ENCODE data around the gene C14orf132.

C14orf132 gene

GRCh38 chr14:96062010-96062409 is 22.8 kb downstream of the C14orf132 start:
- TF ChIP-seq SIN3A (IDR thresholded peaks at IDR 0.05; ENCODE audit: borderline replicate concordance, insufficient read depth, low read length) = no peak
- TF ChIP-seq, protein P1, sequence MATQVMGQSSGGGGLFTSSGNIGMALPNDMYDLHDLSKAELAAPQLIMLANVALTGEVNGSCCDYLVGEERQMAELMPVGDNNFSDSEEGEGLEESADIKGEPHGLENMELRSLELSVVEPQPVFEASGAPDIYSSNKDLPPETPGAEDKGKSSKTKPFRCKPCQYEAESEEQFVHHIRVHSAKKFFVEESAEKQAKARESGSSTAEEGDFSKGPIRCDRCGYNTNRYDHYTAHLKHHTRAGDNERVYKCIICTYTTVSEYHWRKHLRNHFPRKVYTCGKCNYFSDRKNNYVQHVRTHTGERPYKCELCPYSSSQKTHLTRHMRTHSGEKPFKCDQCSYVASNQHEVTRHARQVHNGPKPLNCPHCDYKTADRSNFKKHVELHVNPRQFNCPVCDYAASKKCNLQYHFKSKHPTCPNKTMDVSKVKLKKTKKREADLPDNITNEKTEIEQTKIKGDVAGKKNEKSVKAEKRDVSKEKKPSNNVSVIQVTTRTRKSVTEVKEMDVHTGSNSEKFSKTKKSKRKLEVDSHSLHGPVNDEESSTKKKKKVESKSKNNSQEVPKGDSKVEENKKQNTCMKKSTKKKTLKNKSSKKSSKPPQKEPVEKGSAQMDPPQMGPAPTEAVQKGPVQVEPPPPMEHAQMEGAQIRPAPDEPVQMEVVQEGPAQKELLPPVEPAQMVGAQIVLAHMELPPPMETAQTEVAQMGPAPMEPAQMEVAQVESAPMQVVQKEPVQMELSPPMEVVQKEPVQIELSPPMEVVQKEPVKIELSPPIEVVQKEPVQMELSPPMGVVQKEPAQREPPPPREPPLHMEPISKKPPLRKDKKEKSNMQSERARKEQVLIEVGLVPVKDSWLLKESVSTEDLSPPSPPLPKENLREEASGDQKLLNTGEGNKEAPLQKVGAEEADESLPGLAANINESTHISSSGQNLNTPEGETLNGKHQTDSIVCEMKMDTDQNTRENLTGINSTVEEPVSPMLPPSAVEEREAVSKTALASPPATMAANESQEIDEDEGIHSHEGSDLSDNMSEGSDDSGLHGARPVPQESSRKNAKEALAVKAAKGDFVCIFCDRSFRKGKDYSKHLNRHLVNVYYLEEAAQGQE (IDR thresholded peaks at IDR 0.05; ENCODE audit: insufficient read depth in 1 of 2, low read depth in 2 of 2, low read length in 2 of 2) = no peak
- no peak for TF ChIP-seq FOXP2 (optimal IDR thresholded peaks at IDR 0.05; ENCODE audit: borderline replicate concordance, extremely low read depth, extremely low read length, insufficient read depth)
- TF ChIP-seq TAF1 (IDR thresholded peaks at IDR 0.05; ENCODE audit: borderline replicate concordance, insufficient read depth, low read length) = no peak
- no peak for TF ChIP-seq POLR2AphosphoS5 (IDR thresholded peaks at IDR 0.05; ENCODE audit: low read depth, low read length)

DNA sequence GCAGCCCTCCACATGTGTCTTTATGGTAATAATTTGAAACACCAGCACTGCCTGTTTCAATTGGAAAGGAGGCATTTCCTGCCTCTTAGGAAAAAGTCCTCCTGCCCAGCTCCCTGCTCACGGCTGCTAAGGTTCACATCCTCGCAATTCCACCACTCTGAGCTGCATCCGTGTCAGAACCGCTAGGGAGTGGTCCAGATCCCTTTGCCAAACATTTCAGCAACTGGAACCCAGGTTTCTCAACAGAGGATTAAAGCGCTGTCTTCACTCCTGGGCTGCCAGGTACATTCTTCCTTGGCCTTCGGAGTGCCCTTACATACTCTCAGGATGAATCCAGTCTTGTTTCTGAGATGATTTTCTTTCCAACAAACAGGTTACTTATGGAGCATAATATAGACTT is 23.3 kb downstream of the C14orf132 start:
- TF ChIP-seq SIN3A (IDR thresholded peaks at IDR 0.05; ENCODE audit: borderline replicate concordance, insufficient read depth, low read length) (no peak), TAF1 (IDR thresholded peaks at IDR 0.05; ENCODE audit: borderline replicate concordance, insufficient read depth, low read length) (no peak), FOXP2 (optimal IDR thresholded peaks at IDR 0.05; ENCODE audit: borderline replicate concordance, extremely low read depth, extremely low read length, insufficient read depth) (no peak), POLR2AphosphoS5 (IDR thresholded peaks at IDR 0.05; ENCODE audit: low read depth, low read length) (no peak)
- TF ChIP-seq, protein P1 (IDR thresholded peaks at IDR 0.05; ENCODE audit: insufficient read depth in 1 of 2, low read depth in 2 of 2, low read length in 2 of 2) = no peak

- TF ChIP-seq SIN3A (IDR thresholded peaks at IDR 0.05; ENCODE audit: borderline replicate concordance, insufficient read depth, low read length) = no peak
- TF ChIP-seq, protein P1 (IDR thresholded peaks at IDR 0.05; ENCODE audit: insufficient read depth in 1 of 2, low read depth in 2 of 2, low read length in 2 of 2) = no peak
- no peak for TF ChIP-seq POLR2AphosphoS5 (IDR thresholded peaks at IDR 0.05; ENCODE audit: low read depth, low read length)
Measured at GRCh38 chr14:96064866-96065265, 25.7 kb downstream of the C14orf132 start.

GRCh38 chr14:96065661-96066459 is 26.7 kb downstream of the C14orf132 start:
- no peak for TF ChIP-seq FOXP2 (optimal IDR thresholded peaks at IDR 0.05; ENCODE audit: borderline replicate concordance, extremely low read depth, extremely low read length, insufficient read depth)
- TF ChIP-seq, protein P1 (IDR thresholded peaks at IDR 0.05; ENCODE audit: insufficient read depth in 1 of 2, low read depth in 2 of 2, low read length in 2 of 2) = no peak
- no peak for TF ChIP-seq POLR2AphosphoS5 (IDR thresholded peaks at IDR 0.05; ENCODE audit: low read depth, low read length)
- TF ChIP-seq TAF1 (IDR thresholded peaks at IDR 0.05; ENCODE audit: borderline replicate concordance, insufficient read depth, low read length) = no peak
- TF ChIP-seq SIN3A (IDR thresholded peaks at IDR 0.05; ENCODE audit: borderline replicate concordance, insufficient read depth, low read length) = no peak
